WTC11 (cell line): ENCODE measurements around the gene TOMM20L. TPM values are rescaled to one million over a fixed set of nuclear protein-coding genes. Genes with fewer than 3 reads are reported as not detected.

ENCODE experiments used
- ATAC-seq: fragments of 200-7000 bp; cut with Tn5 transposase; 2 replicates; pipeline ENCODE4 v1.10.0; 2021; ENCODE audit warnings: mild to moderate bottlenecking, moderate library complexity
- CTCF ChIA-PET: fragments of 300-600 bp; sonication (Branson Sonifier 250); formaldehyde crosslinking; loops from one replicate; lab custom pipeline; 2021; ENCODE audit warnings: antibody characterized with exemption; lab: Charles Lee
- POLR2A ChIA-PET: fragments of 350-600 bp; sonication (Branson Sonifier 250); formaldehyde crosslinking; loops from one replicate; lab custom pipeline; 2021; ENCODE audit warnings: antibody characterized with exemption; lab: Charles Lee
- DNase-seq: peaks from one replicate; pipeline ENCODE4 v3.0.0; 2021; ENCODE audit warnings: low spot score
- H3K27ac Mint-ChIP-seq: 2 replicates; pipeline ENCODE4 v1.8.0; 2021; ENCODE audit warnings: mixed read lengths
- H3K27me3 Mint-ChIP-seq: 2 replicates; pipeline ENCODE4 v1.8.0; 2021; ENCODE audit warnings: low read depth, mild to moderate bottlenecking, moderate library complexity, mixed read lengths
- H3K36me3 Mint-ChIP-seq: 2 replicates; pipeline ENCODE4 v1.8.0; 2021; ENCODE audit warnings: mixed read lengths
- H3K4me1 Mint-ChIP-seq: 2 replicates; pipeline ENCODE4 v1.8.0; 2022; ENCODE audit warnings: mixed read lengths
- H3K4me3 Mint-ChIP-seq: 2 replicates; pipeline ENCODE4 v1.8.0; 2021; ENCODE audit warnings: mild to moderate bottlenecking, moderate library complexity, mixed read lengths
- H3K9me3 Mint-ChIP-seq: 2 replicates; pipeline ENCODE4 v1.8.0; 2021; ENCODE audit warnings: mixed read lengths
- CREB1 ChIP-seq: sonication (generic); formaldehyde crosslinking; IDR thresholded peaks from 2 replicates; pipeline ENCODE4 v1.8.0; 2023; ENCODE audit warnings: mild to moderate bottlenecking, missing genetic modification reagents
- CREM ChIP-seq: sonication (generic); formaldehyde crosslinking; IDR thresholded peaks from 2 replicates; pipeline ENCODE4 v1.8.1; 2022; ENCODE audit warnings: mild to moderate bottlenecking, missing genetic modification reagents, moderate library complexity
- FOXJ3 ChIP-seq: sonication (generic); formaldehyde crosslinking; IDR thresholded peaks from 2 replicates; pipeline ENCODE4 v1.9.0; 2021; ENCODE audit warnings: missing genetic modification reagents, mild to moderate bottlenecking, borderline replicate concordance
- NFATC4 ChIP-seq: fragments of 250-450 bp; sonication (Bioruptor Pico); IDR thresholded peaks from 2 replicates; pipeline ENCODE4 v1.9.0; 2021; ENCODE audit warnings: mild to moderate bottlenecking
- NFE2L1 ChIP-seq: sonication (generic); formaldehyde crosslinking; IDR thresholded peaks from 2 replicates; pipeline ENCODE4 v1.8.1; 2023; ENCODE audit warnings: missing genetic modification reagents
- NFYB ChIP-seq: sonication (generic); formaldehyde crosslinking; conservative IDR thresholded peaks from 2 replicates; pipeline ENCODE4 v1.8.0; 2022; ENCODE audit warnings: low read depth, missing genetic modification reagents
- PRRX2 ChIP-seq: fragments of 250-450 bp; sonication (Bioruptor Pico); IDR thresholded peaks from 2 replicates; pipeline ENCODE4 v1.8.0; 2021; ENCODE audit warnings: mild to moderate bottlenecking
- RELA ChIP-seq: sonication (generic); formaldehyde crosslinking; IDR thresholded peaks from 2 replicates; pipeline ENCODE4 v1.8.1; 2022; ENCODE audit warnings: missing genetic modification reagents, mild to moderate bottlenecking, borderline replicate concordance
- SP1 ChIP-seq: sonication (generic); formaldehyde crosslinking; conservative IDR thresholded peaks from 2 replicates; pipeline ENCODE4 v1.8.1; 2022; ENCODE audit warnings: missing genetic modification reagents
- TP53 ChIP-seq: sonication (generic); formaldehyde crosslinking; IDR thresholded peaks from 2 replicates; pipeline ENCODE4 v1.8.1; 2023; ENCODE audit warnings: mild to moderate bottlenecking, missing genetic modification reagents
- ZNF232 ChIP-seq: sonication (generic); formaldehyde crosslinking; IDR thresholded peaks from 2 replicates; pipeline ENCODE4 v1.8.0; 2022; ENCODE audit warnings: mild to moderate bottlenecking, missing genetic modification reagents
- ZNF263 ChIP-seq: sonication (generic); formaldehyde crosslinking; IDR thresholded peaks from 2 replicates; pipeline ENCODE4 v1.8.1; 2022; ENCODE audit warnings: low read depth, mild to moderate bottlenecking, moderate library complexity, missing genetic modification reagents
- ZNF317 ChIP-seq: sonication (generic); formaldehyde crosslinking; IDR thresholded peaks from 2 replicates; pipeline ENCODE4 v1.8.1; 2023; ENCODE audit warnings: low read depth, mild to moderate bottlenecking, moderate library complexity, missing genetic modification reagents, borderline replicate concordance
- total RNA-seq: library from RNA; stranded (reverse); gene quantifications from 3 replicates; pipeline ENCODE4 v1.2.3, GENCODE V29; 2021
- TF ChIP-seq, protein P1 (sequence below): sonication (generic); formaldehyde crosslinking; IDR thresholded peaks from 2 replicates; pipeline ENCODE4 v1.8.1; 2023; ENCODE audit warnings: mild to moderate bottlenecking, missing genetic modification reagents, moderate library complexity
- TF ChIP-seq, protein P2 (sequence below): sonication (generic); formaldehyde crosslinking; IDR thresholded peaks from 2 replicates; pipeline ENCODE4 v1.8.0; 2022; ENCODE audit warnings: mild to moderate bottlenecking, missing genetic modification reagents
- TF ChIP-seq, protein P3 (sequence below): sonication (generic); formaldehyde crosslinking; IDR thresholded peaks from 2 replicates; pipeline ENCODE4 v1.8.1; 2023; ENCODE audit warnings: mild to moderate bottlenecking, missing genetic modification reagents
- TF ChIP-seq, protein P4 (sequence below): fragments of 250-450 bp; sonication (Bioruptor Pico); IDR thresholded peaks from 2 replicates; pipeline ENCODE4 v1.9.0; 2021; ENCODE audit warnings: moderate library complexity, mild to moderate bottlenecking, inconsistent platforms, borderline replicate concordance
- TF ChIP-seq, protein P5 (sequence below): fragments of 250-450 bp; sonication (Bioruptor Pico); conservative IDR thresholded peaks from 2 replicates; pipeline ENCODE4 v1.9.0; 2021; ENCODE audit warnings: mild to moderate bottlenecking
- TF ChIP-seq, protein P6 (sequence below): sonication (generic); formaldehyde crosslinking; IDR thresholded peaks from 2 replicates; pipeline ENCODE4 v1.8.0; 2023; ENCODE audit warnings: missing genetic modification reagents
- TF ChIP-seq, protein P7 (sequence below): sonication (generic); formaldehyde crosslinking; IDR thresholded peaks from 2 replicates; pipeline ENCODE4 v1.8.1; 2023; ENCODE audit warnings: mild to moderate bottlenecking, moderate library complexity, missing genetic modification reagents
- TF ChIP-seq, protein P8 (sequence below): sonication (generic); formaldehyde crosslinking; IDR thresholded peaks from 2 replicates; pipeline ENCODE4 v1.8.1; 2022; ENCODE audit warnings: low read depth, missing genetic modification reagents, borderline replicate concordance
- TF ChIP-seq, protein P9 (sequence below): sonication (generic); formaldehyde crosslinking; IDR thresholded peaks from 2 replicates; pipeline ENCODE4 v1.8.1; 2023; ENCODE audit warnings: mild to moderate bottlenecking, missing genetic modification reagents

The TOMM20L gene
- total RNA-seq, 1 experiment from 2014 or later: not detected

DNA sequence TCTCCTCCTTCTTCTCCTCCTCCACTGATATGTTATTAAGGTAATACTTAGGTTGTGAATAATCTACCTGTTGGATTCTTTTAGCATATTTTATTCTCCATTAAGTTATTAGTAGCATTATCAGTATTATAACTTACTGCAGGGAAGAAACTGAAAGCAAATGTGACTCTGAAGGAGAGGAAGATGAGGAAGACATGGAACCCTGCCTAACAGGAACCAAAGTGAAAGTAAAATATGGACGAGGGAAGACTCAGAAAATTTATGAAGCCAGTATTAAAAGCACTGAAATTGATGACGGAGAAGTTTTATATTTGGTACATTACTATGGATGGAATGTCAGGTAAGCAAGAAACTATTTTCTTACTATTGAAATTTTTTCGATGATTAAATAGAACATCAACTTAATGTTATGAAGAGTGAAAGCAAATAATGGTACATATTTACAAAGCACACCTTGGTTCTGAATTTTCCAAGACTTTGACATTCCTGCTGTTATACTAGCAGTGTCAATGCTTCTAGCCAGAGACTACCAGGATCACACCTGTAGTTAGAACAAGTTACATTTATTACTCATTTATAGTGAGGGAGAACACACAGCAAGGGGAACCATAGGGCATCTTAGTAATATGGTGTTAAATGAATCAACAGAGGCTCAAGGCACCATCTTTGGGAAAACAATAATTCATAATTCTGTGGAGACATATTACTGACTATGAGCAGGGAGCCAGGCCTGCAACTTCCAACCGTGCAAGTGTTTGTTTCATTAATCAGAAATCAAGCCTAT is 42.0 kb upstream of the TOMM20L start:
- CTCF ChIA-PET: no interaction called here

DNA sequence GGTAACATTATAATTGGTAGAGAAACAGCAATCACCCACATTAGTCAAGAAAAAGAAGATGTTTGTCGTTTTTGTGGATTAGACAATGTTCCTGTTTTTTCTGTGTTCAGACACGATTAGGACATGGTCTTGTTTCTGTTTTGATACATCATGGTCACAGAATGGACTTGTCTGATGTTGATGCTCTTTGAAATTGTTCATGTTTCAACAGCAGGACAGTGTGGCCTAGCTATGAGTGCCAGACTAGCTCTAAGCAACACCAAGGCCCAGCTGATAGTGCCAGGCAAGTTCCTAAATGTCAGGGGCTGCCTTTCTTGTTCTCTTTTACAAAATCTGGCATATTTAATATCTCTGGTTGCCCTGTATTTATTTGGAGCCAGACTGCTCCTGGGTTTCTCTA is 40.9 kb upstream of the TOMM20L start:
- H3K4me1 Mint-ChIP-seq: no peaks in the 10 kb centered on the region
- TF ChIP-seq, protein P1, sequence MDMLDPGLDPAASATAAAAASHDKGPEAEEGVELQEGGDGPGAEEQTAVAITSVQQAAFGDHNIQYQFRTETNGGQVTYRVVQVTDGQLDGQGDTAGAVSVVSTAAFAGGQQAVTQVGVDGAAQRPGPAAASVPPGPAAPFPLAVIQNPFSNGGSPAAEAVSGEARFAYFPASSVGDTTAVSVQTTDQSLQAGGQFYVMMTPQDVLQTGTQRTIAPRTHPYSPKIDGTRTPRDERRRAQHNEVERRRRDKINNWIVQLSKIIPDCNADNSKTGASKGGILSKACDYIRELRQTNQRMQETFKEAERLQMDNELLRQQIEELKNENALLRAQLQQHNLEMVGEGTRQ (CRISPR knock-in tag): no peak
- TF ChIP-seq, protein P2, sequence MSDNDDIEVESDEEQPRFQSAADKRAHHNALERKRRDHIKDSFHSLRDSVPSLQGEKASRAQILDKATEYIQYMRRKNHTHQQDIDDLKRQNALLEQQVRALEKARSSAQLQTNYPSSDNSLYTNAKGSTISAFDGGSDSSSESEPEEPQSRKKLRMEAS (CRISPR knock-in tag): no peak
- TF ChIP-seq ZNF263 (CRISPR knock-in tag) (no peak), NFE2L1 (CRISPR knock-in tag) (no peak), NFATC4 (no peak), ZNF317 (no peak), FOXJ3 (CRISPR knock-in tag) (no peak), TP53 (CRISPR knock-in tag) (no peak)
- TF ChIP-seq, protein P3, sequence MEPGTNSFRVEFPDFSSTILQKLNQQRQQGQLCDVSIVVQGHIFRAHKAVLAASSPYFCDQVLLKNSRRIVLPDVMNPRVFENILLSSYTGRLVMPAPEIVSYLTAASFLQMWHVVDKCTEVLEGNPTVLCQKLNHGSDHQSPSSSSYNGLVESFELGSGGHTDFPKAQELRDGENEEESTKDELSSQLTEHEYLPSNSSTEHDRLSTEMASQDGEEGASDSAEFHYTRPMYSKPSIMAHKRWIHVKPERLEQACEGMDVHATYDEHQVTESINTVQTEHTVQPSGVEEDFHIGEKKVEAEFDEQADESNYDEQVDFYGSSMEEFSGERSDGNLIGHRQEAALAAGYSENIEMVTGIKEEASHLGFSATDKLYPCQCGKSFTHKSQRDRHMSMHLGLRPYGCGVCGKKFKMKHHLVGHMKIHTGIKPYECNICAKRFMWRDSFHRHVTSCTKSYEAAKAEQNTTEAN (CRISPR knock-in tag): no peak
- TF ChIP-seq, protein P4, sequence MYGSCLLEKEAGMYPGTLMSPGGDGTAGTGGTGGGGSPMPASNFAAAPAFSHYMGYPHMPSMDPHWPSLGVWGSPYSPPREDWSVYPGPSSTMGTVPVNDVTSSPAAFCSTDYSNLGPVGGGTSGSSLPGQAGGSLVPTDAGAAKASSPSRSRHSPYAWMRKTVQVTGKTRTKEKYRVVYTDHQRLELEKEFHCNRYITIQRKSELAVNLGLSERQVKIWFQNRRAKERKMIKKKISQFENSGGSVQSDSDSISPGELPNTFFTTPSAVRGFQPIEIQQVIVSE (CRISPR knock-in tag): no peak
- TF ChIP-seq, protein P5, sequence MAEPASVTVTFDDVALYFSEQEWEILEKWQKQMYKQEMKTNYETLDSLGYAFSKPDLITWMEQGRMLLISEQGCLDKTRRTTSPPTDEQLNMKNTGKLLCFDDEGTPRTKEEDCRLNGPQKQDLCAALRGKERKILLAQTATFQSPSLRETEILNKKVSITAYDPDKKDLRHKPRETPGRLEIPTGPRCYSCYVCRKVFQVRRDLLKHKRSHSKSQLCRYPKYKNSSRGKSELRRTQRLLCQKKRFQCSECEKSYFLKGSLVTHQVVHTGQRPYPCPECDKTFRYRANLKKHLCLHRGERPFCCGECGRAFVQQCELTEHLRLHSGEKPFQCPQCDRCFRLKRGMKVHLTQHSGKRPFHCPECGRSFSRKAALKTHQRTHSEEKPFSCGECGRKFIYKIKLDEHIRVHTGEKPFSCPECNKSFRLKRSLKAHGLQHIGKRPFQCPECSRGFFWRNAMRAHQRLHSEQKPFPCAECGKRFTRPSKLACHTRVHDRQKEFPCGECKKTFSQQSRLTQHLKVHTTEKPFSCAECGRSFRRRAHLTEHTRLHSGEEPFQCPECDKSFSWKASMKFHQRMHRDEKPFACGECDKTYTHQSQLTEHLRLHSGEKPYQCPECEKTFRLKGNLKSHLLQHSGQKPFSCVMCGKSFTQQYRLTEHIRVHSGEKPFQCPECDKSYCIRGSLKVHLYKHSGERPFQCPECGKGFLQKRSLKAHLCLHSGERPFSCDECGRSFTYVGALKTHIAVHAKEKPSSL (CRISPR knock-in tag): no peak
- TF ChIP-seq, all 79 proteins: peak for 0
- no peak overlapping the region for H3K27ac Mint-ChIP-seq
- H3K27me3 Mint-ChIP-seq: no peaks in the 10 kb centered on the region
- ATAC-seq: no peak
- H3K9me3 Mint-ChIP-seq: no peaks in the 10 kb centered on the region
- DNase-seq: no peak
- H3K4me3 Mint-ChIP-seq: no peak overlapping the region
- POLR2A ChIA-PET: no interaction called here
- CTCF ChIA-PET: no interaction called here
- peaks cover 22% of the 10 kb centered on the region for H3K36me3 Mint-ChIP-seq

More for the DNA sequence above, 42.0 kb upstream of the TOMM20L start:
- no peaks in the 10 kb centered on the region for H3K4me1 Mint-ChIP-seq
- no peaks in the 10 kb centered on the region for H3K9me3 Mint-ChIP-seq
- no peak for ATAC-seq
- TF ChIP-seq RELA (CRISPR knock-in tag) (no peak), CREM (CRISPR knock-in tag) (no peak), CREB1 (CRISPR knock-in tag) (no peak), ZNF232 (no peak), NFE2L1 (CRISPR knock-in tag) (no peak), PRRX2 (CRISPR knock-in tag) (no peak), SP1 (CRISPR knock-in tag) (no peak), NFYB (CRISPR knock-in tag) (no peak)
- TF ChIP-seq, protein P6, sequence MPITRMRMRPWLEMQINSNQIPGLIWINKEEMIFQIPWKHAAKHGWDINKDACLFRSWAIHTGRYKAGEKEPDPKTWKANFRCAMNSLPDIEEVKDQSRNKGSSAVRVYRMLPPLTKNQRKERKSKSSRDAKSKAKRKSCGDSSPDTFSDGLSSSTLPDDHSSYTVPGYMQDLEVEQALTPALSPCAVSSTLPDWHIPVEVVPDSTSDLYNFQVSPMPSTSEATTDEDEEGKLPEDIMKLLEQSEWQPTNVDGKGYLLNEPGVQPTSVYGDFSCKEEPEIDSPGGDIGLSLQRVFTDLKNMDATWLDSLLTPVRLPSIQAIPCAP (CRISPR knock-in tag): no peak
- TF ChIP-seq, protein P7, sequence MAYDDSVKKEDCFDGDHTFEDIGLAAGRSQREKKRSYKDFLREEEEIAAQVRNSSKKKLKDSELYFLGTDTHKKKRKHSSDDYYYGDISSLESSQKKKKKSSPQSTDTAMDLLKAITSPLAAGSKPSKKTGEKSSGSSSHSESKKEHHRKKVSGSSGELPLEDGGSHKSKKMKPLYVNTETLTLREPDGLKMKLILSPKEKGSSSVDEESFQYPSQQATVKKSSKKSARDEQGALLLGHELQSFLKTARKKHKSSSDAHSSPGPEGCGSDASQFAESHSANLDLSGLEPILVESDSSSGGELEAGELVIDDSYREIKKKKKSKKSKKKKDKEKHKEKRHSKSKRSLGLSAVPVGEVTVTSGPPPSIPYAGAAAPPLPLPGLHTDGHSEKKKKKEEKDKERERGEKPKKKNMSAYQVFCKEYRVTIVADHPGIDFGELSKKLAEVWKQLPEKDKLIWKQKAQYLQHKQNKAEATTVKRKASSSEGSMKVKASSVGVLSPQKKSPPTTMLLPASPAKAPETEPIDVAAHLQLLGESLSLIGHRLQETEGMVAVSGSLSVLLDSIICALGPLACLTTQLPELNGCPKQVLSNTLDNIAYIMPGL: no peak
- TF ChIP-seq, protein P8, sequence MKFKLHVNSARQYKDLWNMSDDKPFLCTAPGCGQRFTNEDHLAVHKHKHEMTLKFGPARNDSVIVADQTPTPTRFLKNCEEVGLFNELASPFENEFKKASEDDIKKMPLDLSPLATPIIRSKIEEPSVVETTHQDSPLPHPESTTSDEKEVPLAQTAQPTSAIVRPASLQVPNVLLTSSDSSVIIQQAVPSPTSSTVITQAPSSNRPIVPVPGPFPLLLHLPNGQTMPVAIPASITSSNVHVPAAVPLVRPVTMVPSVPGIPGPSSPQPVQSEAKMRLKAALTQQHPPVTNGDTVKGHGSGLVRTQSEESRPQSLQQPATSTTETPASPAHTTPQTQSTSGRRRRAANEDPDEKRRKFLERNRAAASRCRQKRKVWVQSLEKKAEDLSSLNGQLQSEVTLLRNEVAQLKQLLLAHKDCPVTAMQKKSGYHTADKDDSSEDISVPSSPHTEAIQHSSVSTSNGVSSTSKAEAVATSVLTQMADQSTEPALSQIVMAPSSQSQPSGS (CRISPR knock-in tag): no peak
- TF ChIP-seq, protein P9, sequence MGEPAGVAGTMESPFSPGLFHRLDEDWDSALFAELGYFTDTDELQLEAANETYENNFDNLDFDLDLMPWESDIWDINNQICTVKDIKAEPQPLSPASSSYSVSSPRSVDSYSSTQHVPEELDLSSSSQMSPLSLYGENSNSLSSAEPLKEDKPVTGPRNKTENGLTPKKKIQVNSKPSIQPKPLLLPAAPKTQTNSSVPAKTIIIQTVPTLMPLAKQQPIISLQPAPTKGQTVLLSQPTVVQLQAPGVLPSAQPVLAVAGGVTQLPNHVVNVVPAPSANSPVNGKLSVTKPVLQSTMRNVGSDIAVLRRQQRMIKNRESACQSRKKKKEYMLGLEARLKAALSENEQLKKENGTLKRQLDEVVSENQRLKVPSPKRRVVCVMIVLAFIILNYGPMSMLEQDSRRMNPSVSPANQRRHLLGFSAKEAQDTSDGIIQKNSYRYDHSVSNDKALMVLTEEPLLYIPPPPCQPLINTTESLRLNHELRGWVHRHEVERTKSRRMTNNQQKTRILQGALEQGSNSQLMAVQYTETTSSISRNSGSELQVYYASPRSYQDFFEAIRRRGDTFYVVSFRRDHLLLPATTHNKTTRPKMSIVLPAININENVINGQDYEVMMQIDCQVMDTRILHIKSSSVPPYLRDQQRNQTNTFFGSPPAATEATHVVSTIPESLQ (CRISPR knock-in tag): no peak
- TF ChIP-seq, all 79 proteins: peak for 0
- Mint-ChIP-seq H3K4me3 (no peak overlapping the region), H3K27me3 (no peaks in the 10 kb centered on the region), H3K27ac (no peak overlapping the region), H3K36me3 (peaks cover 23% of the 10 kb centered on the region)
- DNase-seq: no peak
- POLR2A ChIA-PET: no interaction called here
